NCI-H69 (cell line): ENCODE data around the gene SCLY.
A peak's percentile ranks its signal among the peaks of the same experiment; 100 is the strongest.

Experiments used
- DNase-seq: peaks from one replicate; lab custom pipeline; 2025; lab: John Stamatoyannopoulos, UW

SCLY gene

DNA sequence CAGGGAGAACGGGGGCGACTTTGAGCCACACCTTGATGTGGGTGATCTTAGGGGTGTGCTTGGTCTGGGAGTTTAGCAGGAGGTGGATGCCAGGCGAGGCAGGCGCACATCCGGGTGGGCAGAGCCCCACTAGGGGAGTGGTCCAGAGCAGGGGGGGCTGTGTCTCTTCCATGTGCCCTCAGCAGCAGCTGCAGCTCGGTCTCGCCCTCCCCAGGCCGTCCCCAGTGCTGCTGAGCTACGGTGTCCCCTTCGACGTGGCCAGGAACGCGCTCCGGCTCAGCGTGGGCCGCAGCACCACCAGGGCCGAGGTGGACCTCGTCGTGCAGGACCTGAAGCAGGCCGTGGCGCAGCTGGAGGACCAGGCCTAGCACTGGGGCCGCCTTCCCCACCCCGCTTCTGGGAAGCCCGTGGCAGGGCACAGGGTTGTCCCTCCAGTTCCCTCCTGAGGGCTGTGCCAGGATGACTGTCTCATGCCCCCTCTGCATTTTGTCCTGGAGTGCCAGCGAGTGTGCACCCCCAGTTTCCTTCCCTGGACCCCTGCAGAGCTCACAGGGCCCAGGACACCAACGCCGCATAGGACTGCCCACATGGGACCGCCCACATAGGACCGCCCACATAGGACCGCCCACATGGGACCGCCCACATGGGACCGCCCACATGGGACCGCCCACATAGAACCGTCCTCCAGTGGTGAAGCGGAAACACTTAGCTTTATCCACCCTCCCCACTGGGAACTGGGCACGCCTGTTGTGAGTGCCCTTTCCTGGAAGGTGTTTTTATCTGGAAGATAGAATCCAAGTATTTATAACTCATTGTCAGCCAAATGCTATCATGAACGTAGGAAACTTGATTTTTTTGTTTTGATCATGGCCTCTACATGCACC is 37.4 kb downstream of the SCLY start:
- peak; percentile 15 for DNase-seq

DNA sequence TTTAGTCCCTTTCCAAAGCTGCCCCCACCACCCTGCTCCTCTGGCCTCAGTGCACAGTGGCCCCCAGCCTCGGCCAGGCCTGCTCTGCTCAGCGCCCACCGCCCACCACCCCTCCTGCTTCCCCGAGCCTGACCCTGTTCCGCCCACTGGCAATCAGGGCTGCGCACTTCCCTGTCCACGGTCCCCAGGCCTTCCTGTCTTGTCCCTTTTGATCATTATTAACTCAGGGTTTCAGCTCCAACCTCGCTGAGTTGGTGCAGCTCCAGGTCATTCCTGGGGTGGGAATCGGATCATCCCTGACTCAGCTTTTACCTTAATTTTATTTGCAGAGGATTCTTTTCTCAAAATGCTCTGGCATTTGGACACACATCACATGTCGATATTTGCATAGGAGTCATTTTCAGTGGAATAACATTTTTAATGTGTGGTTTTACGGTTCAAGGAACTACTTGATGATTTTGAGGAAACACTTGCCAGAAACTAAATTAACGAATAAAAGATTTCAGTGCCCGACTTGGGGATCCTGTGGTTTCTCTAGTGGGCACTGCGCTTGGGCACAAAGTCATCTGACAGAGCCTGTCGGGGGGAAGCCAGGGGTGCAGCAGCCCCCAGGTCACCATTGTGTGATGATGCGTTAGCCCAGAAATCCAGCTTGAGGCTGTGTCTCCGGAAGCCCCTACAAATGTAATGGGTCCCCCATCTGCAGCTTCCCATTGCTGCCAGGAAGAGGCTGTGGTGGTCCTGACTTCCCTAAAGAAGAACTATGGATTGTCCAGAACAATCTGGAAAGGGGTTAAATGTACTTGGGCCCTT is 38.3 kb downstream of the SCLY start:
- no peak for DNase-seq

DNA sequence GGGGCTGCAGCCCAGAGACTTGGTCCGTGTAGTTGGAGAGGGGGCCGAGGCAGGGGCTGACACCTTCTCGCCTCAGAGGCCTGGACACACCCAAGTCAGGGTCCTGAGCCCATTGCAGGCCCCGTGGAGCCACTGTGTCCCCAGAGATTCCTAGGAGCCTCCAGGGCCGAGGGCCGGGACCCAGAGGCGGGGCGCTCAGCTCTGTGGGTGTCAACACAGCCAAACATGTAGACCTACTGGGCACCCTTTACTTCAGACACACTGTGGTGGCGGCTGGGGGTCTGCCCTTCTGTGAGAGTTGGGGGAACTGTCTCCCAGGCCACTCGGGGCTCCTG is 38.9 kb downstream of the SCLY start:
- no peak for DNase-seq

DNA sequence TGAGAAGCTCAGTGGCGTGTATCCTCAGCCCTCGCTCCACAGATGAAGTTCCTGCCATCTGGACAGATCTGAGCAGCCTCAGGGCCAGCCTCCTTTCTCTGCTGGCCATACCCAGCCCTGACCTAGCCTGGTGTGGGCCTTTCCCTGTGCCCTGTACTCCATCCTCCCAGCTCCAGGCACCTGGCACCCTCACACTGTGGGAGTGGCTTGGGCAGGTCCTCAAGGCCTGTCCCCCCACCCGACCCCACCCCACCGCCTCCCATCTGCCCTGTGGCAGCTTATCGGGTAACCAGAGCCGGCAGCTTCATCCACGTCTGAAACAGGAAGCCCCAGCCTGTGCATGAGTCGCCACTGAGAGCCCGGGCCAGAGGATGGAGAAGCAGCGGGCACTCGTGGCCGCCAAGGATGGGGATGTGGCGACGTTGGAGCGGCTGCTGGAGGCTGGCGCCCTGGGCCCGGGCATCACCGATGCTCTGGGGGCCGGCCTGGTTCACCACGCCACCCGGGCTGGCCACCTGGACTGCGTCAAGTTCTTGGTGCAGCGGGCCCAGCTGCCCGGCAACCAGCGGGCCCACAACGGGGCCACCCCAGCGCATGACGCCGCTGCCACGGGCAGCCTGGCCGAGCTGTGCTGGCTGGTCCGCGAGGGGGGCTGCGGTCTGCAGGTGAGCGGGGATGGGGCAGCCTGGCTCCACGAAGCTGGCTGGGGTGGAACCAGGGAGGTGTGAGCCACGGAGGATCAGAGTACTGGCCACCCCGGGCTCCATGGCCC is 39.4 kb downstream of the SCLY start, which contains the start of gene ESPNL:
TSS of gene ESPNL (plus strand) at position 292 of the 772 bp plus-strand sequence. CDS start at position 372, 80 bp downstream.
- DNase-seq, result peak; percentile 10

DNA sequence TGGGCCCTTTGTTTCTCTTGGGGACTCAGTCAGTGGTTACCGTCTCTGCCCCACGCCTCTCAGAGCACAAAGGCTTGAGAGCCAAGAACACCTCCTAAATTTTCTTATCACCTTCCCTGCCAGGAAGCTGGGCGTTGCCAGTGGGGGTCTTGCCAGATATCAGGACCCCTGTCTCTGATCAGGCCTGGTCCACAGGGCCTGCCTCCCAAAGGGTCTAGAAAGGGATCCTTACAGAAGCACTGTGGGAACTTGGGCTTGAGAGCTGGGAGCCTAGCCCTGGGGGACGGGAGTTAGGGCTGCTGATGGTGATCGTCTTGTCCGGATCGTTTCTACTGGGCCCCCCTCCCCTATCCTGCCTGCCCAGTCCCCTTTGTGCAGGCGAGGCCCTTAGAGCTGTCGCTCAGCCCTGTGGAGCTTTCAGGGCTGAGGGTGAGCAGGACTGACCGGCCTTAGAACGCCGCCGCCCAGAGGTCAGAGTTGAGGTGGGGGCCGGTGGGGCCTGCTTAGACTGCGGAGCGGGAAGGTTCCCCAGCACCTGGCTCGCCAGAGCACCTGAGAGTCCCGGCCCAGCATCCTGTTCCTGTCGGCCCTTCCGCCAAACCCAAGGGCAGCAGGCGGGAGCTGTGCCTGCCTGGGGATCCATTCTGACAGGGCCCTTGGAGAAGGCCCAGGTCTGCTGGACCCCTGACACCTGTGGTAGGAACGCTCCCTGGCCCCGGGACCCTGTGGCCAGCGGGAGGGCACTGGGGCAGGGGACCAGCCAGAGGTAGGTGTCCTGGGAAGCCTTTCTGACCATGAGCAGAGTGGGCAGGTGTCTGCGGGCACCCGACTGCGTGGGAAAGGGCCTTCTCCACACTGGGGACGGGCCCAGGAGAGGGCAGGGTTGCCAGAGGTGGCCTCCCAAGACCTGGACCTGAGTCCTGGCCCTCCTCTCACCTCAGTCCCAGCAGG is 40.3 kb downstream of the SCLY start:
- no peak for DNase-seq

DNA sequence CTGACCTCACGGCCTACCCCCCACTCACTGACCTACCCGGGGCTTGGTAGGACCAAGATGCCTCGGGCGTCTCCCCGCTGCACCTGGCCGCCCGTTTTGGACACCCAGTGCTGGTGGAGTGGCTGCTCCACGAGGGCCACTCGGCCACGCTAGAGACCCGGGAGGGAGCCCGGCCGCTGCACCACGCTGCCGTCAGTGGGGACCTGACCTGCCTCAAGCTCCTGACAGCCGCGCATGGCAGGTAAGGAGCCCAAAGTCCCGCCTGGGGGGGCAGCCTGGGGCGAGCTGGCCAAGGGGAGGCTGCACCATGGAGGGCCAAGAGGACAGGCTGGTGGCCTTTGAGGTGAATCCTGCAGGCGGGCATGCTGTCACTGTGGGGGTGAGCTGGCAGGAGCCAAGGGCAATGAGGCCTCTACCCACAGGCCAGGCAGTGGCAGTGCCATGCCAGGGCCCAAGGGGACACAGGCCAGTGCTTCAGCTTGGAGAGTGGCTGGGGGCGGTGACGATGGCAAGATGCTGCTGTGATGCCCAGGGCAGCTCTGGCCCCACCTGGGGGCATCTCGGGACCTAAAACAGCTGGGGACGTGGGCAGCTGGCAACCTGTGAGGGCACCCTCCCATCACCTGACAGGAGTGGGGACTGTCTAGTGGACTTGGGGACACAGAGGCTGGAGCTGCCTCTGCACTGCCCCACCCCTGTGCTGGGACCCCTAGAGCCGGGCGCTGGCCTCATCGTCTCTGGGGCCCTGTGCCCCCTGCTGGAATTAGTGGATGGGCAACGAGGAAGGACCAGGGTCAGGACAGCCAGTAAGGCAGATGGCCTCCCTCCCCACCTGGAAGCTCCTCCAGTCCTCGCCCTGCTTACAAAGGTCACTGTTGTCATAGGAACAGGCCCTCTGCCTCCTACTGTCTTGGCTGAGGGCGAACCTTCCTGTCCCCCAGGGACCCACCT is 41.4 kb downstream of the SCLY start:
- DNase-seq, result no peak

DNA sequence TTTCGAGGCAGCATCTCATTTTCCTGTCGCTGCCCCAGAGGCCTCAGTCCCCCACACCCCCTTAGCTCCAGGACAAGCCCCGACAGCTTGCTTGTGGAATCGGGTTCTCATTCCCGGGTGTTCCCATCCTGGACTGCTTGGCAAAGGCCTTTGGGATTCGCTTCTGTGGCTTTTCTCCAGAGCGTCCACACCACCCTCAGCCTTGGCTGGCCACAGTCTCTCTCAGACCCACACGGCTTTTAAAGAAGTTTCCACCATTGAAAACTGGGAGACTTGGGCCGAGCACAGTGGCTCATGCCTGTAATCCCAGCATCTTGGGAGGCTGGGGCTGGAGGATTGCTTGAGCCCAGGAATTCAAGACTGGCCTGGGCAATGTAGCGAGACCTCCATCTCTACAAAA is 42.1 kb downstream of the SCLY start:
- no peak for DNase-seq

DNA sequence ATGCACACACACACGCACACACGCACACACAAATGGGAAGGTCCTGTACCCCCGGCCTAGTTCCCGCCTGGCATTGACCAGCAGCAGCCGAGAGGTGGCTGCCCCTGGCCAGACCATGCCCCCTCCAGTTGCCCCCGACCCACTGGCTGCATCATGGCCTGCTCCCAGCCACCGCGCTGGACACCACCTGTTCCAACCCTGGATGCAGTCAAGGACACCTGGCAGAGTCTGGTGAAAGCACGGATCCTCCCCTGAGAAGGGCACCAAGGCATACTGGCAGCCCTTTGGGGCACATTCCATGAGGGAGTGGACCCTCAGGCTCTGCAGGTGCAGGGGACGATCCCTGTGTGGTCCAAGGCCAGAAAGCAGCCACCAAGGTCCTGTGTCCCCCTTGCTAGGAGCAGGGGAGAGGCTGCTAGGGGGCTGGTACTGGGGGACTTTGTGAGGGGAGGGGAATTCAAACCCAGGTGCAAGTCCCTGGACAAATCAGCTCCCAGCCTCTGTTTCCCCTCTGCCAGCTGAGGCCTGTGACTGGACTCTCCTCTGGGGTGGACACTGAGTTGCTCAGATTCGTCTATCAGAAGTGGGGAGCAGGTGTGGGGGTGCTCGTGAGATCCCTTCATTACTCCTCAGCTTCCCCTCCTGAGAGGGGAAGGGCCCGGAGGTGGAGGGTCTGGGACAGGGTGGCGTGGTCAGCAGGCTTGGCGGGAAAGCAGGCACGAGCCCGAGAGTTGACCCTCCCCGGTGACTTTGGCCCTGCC is 42.8 kb downstream of the SCLY start:
- DNase-seq, result no peak

DNA sequence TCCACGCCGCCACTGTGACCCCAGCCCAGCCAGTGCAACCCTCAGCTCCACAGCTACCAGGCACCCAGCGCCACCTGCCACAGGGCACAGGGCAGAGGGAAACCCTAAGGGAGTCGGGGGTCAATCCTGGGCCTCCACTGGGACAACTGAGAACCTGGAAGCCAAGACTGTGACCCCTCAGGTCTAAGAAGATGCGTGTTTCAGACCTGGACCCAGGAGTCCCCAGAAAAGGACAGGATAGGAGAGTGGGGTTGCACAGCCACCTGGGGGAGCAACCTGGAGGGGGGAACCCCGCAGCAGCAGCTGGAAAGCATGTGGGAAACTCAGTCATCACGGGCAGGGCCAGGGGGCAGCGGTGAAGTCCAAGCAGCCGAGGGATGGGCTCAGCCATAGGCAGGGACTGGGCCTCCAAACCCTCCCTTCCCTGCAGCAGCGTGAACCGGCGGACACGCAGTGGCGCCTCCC is 43.5 kb downstream of the SCLY start:
- no peak for DNase-seq

DNA sequence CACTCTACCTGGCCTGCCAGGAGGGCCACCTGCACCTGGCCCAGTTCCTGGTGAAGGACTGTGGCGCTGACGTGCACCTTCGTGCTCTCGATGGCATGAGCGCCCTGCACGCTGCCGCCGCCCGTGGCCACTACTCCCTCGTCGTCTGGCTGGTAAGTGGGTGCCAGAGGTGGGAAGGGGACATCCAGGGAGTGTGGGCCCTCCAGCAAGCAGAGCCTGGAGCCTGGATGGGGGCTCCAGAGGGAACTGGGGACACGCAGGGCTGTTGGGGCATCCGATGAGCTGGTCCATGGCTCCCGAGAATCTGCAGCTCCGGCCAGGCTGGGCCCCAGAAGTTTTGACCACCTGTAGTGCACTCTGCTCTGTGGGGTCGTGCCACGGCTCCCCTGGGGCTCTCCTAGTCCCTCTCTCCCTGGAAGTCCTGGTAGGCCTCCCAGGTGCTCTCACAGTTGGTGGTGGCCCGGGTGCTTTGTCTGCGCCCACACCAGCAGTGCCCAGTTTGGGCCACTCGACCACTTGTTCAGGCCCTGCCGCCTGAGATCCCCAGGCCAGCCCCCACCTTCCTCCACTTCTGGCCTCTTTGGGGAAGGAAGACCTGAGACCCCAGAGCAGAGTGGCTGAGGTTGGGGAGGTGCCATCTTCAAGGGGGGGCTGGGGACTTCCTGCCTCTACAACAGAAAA is 44.0 kb downstream of the SCLY start:
- DNase-seq, result no peak

DNA sequence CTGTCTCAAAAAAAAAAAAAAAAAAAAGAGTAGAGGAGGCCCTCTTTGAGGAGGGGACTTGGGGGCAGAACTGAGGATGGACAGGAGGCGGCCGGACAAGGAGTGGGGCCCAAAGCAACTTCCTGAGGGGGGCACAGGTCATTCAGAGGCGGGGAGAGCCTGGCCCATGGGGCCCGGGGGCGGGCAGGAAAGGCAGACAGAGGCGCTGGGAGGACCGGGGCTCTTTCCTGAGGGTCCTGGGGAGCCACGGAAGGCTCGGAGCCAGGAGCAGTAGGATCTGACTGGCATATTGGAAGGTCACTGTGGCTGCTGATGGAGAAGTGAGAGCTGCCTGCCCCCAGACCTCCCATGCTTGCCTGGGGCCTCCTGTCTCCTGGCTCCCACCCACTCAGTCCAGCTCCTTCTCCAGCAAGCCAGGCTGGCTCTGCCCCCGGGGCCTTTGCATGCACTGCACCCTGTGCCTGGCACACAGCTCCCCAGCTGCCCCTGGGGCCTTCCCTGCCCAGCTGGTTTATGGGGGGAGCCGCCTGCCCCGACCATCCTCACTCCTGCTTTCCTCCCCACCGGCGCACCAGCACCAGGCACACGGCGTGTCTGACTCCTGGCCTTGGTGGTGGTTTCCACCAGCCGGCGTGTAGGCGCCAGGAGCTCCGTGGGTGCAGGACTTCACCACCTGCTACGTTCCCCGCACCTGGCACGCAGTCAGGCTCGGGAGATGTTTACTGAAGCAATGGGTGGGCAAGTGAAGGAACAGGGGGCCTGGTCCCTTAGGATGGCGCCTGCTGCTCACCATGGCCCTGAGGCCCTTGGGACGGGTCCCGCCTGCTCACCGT is 44.9 kb downstream of the SCLY start:
- DNase-seq, result peak; percentile 13

DNA sequence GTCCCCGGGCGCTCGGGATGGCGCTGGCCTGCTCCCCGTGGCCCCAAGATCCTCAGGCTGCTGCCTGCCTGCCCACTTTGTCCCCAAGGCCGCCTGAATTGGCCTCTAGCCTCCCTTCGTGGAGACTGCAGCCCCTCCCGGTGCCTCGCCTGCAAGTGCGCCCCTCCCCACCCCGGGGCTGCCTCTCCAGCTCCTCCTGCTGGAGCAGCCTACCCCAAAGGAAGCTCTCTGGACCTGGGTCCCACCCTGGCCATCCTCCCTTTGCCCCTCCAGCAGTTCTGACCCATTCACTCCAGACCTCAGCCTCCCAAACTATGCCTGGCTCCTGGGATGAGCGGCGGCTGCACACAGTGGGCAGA is 45.5 kb downstream of the SCLY start:
- peak; percentile 13 for DNase-seq

DNA sequence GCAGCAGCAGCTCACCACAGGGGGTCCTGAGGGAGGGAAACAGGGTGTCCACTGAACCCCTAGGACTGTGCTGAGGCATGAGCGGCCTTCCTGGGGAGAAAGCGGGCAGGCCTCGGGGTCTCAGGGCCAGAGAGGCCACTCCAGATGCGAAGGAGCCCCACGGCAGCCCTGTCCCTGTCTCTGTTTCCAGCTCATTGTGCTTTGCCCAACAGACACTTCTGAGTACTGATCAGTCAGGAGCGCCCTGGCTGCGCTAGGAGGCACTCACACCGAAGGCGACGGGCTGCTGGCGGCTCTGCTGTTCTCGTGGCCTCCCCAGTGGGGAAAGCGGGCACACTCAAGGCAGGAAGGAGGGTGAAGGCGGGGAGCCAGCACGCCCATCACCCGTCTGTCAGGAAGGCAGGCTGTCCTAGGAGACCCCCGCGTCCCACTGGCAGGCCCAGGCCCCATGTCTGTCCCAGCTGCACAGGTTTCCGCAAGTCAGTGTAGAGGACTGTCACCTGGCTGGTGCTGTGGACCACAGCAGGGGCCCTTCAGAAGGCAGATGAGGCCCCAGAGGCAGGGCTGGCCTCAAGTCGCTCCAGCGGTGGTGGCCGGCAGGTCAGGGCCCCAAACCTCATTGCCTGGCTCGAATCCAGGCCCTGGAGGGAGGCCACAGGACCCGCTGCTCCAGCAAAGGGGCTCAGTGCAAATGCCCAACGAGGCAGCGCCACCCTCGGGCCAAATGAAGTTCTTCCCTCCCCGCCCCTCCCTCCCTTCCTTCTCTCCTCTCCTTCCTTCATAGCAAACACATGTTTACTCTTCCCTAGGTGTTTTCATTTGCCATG is 46.1 kb downstream of the SCLY start:
- peak; percentile 61 for DNase-seq

DNA sequence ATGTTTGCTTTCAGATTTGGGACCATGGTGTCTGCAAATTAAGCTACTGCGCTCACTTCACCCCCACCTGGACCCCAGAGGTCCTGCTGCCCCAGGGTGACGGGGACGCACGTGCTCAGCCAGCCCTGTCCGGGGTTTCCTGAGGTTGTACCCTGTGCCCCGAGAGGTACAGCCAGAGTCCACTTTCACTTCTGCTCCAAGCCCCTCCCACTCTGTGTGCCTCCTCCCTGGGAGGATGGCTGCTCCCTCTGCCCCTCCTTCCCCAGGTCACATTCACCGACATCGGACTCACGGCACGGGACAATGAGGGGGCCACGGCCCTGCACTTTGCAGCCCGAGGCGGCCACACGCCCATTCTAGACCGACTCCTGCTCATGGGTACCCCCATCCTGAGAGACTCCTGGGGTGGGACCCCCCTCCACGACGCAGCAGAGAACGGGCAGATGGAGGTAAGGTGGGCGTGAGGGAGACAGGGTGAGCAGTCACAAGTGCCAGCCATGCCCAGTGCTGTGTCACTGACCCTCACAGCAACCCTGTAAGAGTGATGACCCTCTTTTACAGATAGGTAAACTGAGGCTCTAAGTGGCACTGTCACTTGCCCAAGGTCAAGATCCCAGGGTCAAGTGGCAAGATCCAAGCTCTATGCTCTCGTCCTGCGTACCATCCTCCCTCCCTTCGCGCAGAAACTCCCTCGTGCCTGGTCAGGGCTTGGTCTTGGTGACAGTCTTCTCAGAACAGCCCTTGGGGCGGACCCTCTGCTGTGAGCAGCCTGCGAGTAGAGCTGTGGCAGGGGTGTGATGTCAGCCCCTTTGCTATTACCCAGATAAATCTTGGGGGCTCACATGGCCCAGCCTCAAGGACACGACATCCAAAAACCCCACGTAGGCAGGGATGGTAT is 47.0 kb downstream of the SCLY start:
- DNase-seq, result no peak

DNA sequence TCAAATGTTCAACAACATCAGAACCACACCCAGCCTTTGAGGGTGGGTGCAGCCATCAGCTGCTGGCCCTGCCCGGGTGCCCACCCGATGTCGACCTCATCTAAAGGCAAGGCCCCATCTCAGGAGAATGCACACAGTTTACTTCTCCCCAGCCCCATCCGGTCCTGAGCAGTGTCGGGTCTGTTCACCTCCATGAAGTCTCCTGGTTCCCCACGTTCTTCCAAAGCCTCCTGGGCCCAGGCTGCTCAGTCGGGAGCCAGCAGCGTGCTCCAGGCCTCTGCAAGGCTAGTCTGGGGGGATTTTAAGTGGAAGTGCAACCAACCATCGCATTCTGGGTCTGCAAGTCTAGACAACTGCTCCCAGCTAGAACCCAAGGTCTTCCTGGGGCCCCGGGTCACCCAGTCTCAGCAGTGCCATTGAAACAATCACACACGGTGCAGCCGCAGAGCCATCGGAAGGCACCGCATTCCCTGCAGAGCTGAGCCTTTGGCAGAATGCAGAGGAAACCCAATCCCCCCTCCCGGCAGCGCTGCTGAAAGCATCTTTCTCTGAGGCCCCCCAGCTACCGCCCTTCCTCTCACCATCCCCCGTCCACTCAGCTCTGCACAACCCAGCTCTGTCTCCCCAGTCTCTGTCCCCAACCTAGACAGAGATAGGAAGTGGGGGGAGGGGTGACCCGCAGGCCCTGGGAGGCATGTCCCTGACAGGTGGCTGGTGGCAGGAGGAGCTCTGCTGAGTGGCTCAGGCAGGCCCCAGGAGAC is 47.8 kb downstream of the SCLY start:
- DNase-seq, result peak; percentile 45
